ENCODE measurements around the gene IGF2. TPM values are rescaled to one million over a fixed set of nuclear protein-coding genes. Genes with fewer than 3 reads are reported as not detected.

Gene IGF2
- total and polyA plus RNA-seq, 2 donors (not counting 1 experiment from before 2014, with no cell fraction given), result not detected

DNA sequence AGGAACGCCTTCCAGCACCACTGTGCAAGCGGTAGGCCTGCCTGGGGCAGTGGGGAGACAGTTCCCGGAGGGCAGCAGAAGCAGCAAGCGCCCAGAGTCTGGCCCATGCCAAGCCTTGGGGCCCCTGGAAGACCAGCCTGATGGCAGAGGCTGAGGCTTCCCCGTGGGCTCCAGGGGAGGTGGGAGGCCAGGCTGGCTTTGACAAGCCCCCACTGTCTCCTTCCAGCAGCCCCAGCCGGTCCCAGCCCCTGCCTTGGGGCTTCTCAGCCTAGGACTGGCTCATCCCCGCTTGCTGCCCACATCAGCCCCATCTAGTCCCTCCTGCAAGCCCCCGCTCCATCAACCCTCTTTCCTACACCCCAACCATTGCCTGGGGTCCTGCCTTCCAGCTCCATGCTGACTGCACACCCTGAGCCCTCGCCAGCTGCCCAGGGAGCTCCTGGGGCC is 46.7 kb downstream of the IGF2 start:
- H3K79me2 ChIP-seq (ENCODE audit: control insufficient read depth, insufficient read depth, low read length), result no peaks in the 10 kb centered on the region
- peaks cover 0 to 7% (median 1%) of the 10 kb centered on the region in 4 experiments for H3K27me3 ChIP-seq (replicated peaks in 1 of 4; ENCODE audit: control extremely low read depth in 1 of 4, control insufficient read depth in 3 of 4, insufficient read depth in 4 of 4, low read length in 3 of 4)
- H2AFZ ChIP-seq (ENCODE audit: insufficient read depth, low read depth, low read length, poor library complexity, severe bottlenecking), result no peak overlapping the region
- Mint-ChIP-seq H3K4me3 (no peak overlapping the region), H3K27me3 (peaks cover 11% of the 10 kb centered on the region), H3K4me1 (no peaks in the 10 kb centered on the region), H3K9me3 (ENCODE audit: insufficient read depth) (peaks cover 2% of the 10 kb centered on the region), H3K27ac (no peak overlapping the region)
- peaks cover 0 to 20% (median 0%) of the 10 kb centered on the region in 3 donors for H3K9me3 ChIP-seq (ENCODE audit: control extremely low read depth in 1 of 3, control insufficient read depth in 2 of 3, insufficient read depth in 1 of 3, low read length in 2 of 3)
- 77% methylated on average over 9 of the region's 9 CpGs for WGBS (ENCODE audit: insufficient coverage)
- CTCF ChIA-PET, result interaction anchor here (0.8 kb wide), 1 partner anchor 55 kb away, joined by 3 read pairs; no protein-coding TSS in a partner anchor
- no peak overlapping the region for H3K27ac ChIP-seq (ENCODE audit: low read length in 2 of 2)
- H3K4me1 ChIP-seq (ENCODE audit: control insufficient read depth in 2 of 2, insufficient read depth in 2 of 2, low read length in 2 of 2), result peaks cover 0 to 2% of the 10 kb centered on the region in 2 donors
- TF ChIP-seq CTCF (IDR thresholded peaks at IDR 0.05) (no peak), EZH2 (IDR thresholded peaks at IDR 0.05; ENCODE audit: borderline replicate concordance, insufficient read depth, low read depth, low read length, poor library complexity, severe bottlenecking) (no peak)
- H3K4me2 ChIP-seq (replicated peaks; ENCODE audit: low read depth, low read length, poor library complexity, severe bottlenecking), result no peak overlapping the region
- H4K20me1 ChIP-seq (ENCODE audit: control insufficient read depth, insufficient read depth, low read length, poor library complexity, severe bottlenecking), result no peaks in the 10 kb centered on the region
- POLR2A ChIA-PET, result no interaction called here
- no peak overlapping the region for H3K4me3 ChIP-seq (ENCODE audit: control extremely low read depth in 1 of 5, extremely low read depth in 1 of 5, insufficient read depth in 1 of 5, low read depth in 2 of 5, low read length in 4 of 5)
- no peaks in the 10 kb centered on the region for H3K36me3 ChIP-seq (replicated peaks in 1 of 2; ENCODE audit: control extremely low read depth in 1 of 2, control insufficient read depth in 1 of 2, extremely low read depth in 1 of 2, insufficient read depth in 2 of 2, low read length in 1 of 2)
- ATAC-seq (ENCODE audit: low read depth) (no peak), DNase-seq (no peak)
- no peak overlapping the region for H3K9ac ChIP-seq (ENCODE audit: low read length)
- intact Hi-C loops (cut with micrococcal nuclease), result no loop called here

- Histone ChIP-seq H3K4me1 (ENCODE audit: control insufficient read depth in 2 of 2, insufficient read depth in 2 of 2, low read length in 2 of 2) (peaks cover 0 to 2% of the 10 kb centered on the region in 2 donors), H3K27ac (ENCODE audit: low read length in 2 of 2) (no peak overlapping the region), H3K36me3 (replicated peaks in 1 of 2; ENCODE audit: control extremely low read depth in 1 of 2, control insufficient read depth in 1 of 2, extremely low read depth in 1 of 2, insufficient read depth in 2 of 2, low read length in 1 of 2) (no peaks in the 10 kb centered on the region), H4K20me1 (ENCODE audit: control insufficient read depth, insufficient read depth, low read length, poor library complexity, severe bottlenecking) (no peaks in the 10 kb centered on the region), H3K27me3 (replicated peaks in 1 of 4; ENCODE audit: control extremely low read depth in 1 of 4, control insufficient read depth in 3 of 4, insufficient read depth in 4 of 4, low read length in 3 of 4) (peaks cover 0 to 7% (median 1%) of the 10 kb centered on the region in 4 experiments), H2AFZ (ENCODE audit: insufficient read depth, low read depth, low read length, poor library complexity, severe bottlenecking) (no peak overlapping the region), H3K9me3 (ENCODE audit: control extremely low read depth in 1 of 3, control insufficient read depth in 2 of 3, insufficient read depth in 1 of 3, low read length in 2 of 3) (peaks cover 0 to 20% (median 0%) of the 10 kb centered on the region in 3 donors), H3K9ac (ENCODE audit: low read length) (no peak overlapping the region), H3K79me2 (ENCODE audit: control insufficient read depth, insufficient read depth, low read length) (no peaks in the 10 kb centered on the region), H3K4me2 (replicated peaks; ENCODE audit: low read depth, low read length, poor library complexity, severe bottlenecking) (no peak overlapping the region), H3K4me3 (ENCODE audit: control extremely low read depth in 1 of 5, extremely low read depth in 1 of 5, insufficient read depth in 1 of 5, low read depth in 2 of 5, low read length in 4 of 5) (no peak overlapping the region)
- no peaks in the 10 kb centered on the region for H3K4me1 Mint-ChIP-seq
- H3K9me3 Mint-ChIP-seq (ENCODE audit: insufficient read depth), result peaks cover 2% of the 10 kb centered on the region
- DNase-seq, result no peak
- no peak for ATAC-seq (ENCODE audit: low read depth)
- peaks cover 11% of the 10 kb centered on the region for H3K27me3 Mint-ChIP-seq
- no peak overlapping the region for H3K4me3 Mint-ChIP-seq
- POLR2A ChIA-PET, result no interaction called here
- TF ChIP-seq CTCF (IDR thresholded peaks at IDR 0.05) (no peak), EZH2 (IDR thresholded peaks at IDR 0.05; ENCODE audit: borderline replicate concordance, insufficient read depth, low read depth, low read length, poor library complexity, severe bottlenecking) (no peak)
- CTCF ChIA-PET, result no interaction called here
- 92% methylated on average over 18 of the region's 18 CpGs for WGBS (ENCODE audit: insufficient coverage)
- no peak overlapping the region for H3K27ac Mint-ChIP-seq
- intact Hi-C loops (cut with micrococcal nuclease), result no loop called here
These were observed 47.3 kb downstream of the IGF2 start for GRCh38 chr11:2091786-2092463.

Data from B cell (primary cell).